HG03575 (cell line): Measurements from ENCODE around the gene ZNF638.

Source experiments
- ATAC-seq: cut with Tn5 transposase; IDR thresholded peaks from one replicate; pipeline ENCODE4 v1.9.1; 2021; ENCODE audit not compliant: unreplicated experiment, insufficient number of reproducible peaks, low FRiP score; ENCODE audit errors: extremely low read depth

ZNF638 gene

GRCh38 chr2:71479261-71479660 is 147.7 kb downstream of the ZNF638 start:
- ATAC-seq, result no peak

DNA sequence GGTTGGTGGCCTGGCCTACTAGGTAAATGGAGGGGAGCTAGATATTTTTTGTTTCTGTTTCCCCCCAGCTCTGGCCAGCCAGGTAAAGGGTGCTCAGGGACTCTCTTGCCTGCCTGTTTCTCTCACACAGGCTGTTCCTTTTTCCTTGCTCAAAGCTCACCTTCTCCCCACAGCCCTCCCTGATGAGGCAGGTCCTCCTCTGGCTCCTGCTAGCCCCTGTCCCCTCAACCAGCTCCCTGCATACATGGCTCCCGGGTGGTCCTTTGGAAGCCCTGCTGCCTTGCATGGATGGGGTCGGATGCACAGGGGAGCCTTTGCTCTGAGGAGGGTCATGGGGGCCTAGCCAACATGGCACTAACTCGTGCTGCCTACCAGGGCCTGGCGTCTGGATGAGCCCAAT is 149.5 kb downstream of the ZNF638 start:
- ATAC-seq, result no peak

DNA sequence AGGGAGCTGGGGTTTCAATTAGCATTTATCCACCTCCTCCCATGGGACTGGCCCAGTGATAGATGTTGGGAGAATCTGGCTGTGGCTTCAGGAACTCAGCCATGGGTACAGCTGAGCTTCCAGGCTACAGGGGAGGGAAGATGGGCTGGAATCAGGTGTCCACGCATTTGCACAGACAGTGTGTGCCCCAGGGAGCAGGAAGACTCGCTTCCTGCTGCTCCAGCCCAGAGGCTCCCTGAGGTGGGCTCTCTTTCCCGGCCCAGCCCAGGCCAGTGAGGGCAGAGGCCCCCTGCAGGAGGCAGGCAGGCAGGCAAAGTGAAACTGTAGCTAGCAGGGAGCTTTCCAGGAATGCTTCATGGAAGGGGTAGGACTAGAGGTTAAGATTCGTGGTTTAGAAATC is 150.5 kb downstream of the ZNF638 start:
- no peak for ATAC-seq

- no peak for ATAC-seq
These were observed 151.7 kb downstream of the ZNF638 start for GRCh38 chr2:71483246-71483645.

- no peak for ATAC-seq
These were observed 152.8 kb downstream of the ZNF638 start for GRCh38 chr2:71484354-71484753.
